HepG2 (cell line): ENCODE results near the gene ZBTB14. TPM values are rescaled to one million over a fixed set of nuclear protein-coding genes. Genes with fewer than 3 reads are reported as not detected.

Experiments used
- ATAC-seq: fragments of 200-7000 bp; cut with Tn5 transposase; 3 replicates; pipeline ENCODE4 v1.9.1; 2020; ENCODE audit warnings: mild to moderate bottlenecking, moderate library complexity
- BruUV-seq: library from RNA; stranded (reverse); fragments of 400-500 nt; replicated peaks from 2 replicates; lab custom pipeline; 2021; lab: Mats Ljungman, UMichigan
- CTCF ChIA-PET: fragments of 300-600 bp; formaldehyde crosslinking; extraction: SDS; loops from one replicate; lab custom pipeline; 2021; ENCODE audit warnings: low total read pairs, inconsistent platforms, low intra/inter-chr PET ratio; lab: Yijun Ruan, JAX
- POLR2A ChIA-PET: fragments of 350-600 bp; sonication (Branson Sonifier 250); formaldehyde crosslinking; loops from one replicate; lab custom pipeline; 2020; ENCODE audit warnings: antibody characterized with exemption, inconsistent platforms; lab: Yijun Ruan, JAX
- DNase-seq: peaks from one replicate; pipeline ENCODE4 v3.0.0-alpha.2; 2015; ENCODE audit warnings: low spot score
- FAIRE-seq: peaks from 3 replicates; lab custom pipeline; 2011; peaks lifted over from hg19 to GRCh38; lab: Jason Lieb, UNC
- H2AFZ ChIP-seq: one replicate; pipeline ENCODE4 v1.6.1; 2011; ENCODE audit warnings: low read length, inconsistent platforms
- H3K27ac ChIP-seq: fragments of 300-600 bp; 3 replicates; pipeline ENCODE4 v1.8.0; 2011; ENCODE audit warnings: mixed run types, mild to moderate bottlenecking, mixed read lengths, low read length, inconsistent platforms; ENCODE audit not compliant: insufficient read depth; ENCODE audit errors: extremely low read length
- H3K27me3 ChIP-seq, 2 experiments: fragments of 200-600 bp in 1 of 2; 2 replicates in 1 of 2; 3 replicates in 1 of 2; pipeline versions ENCODE4 v1.6.0 to v1.8.0; 2011; ENCODE audit warnings: low read length in 2 of 2, mild to moderate bottlenecking in 2 of 2, moderate library complexity in 2 of 2, inconsistent platforms in 1 of 2; ENCODE audit not compliant: insufficient read depth in 2 of 2, control insufficient read depth in 1 of 2
- H3K36me3 ChIP-seq, 2 experiments: fragments of 200-600 bp in 1 of 2; replicated peaks in 1 of 2; 2 replicates in 1 of 2; 3 replicates in 1 of 2; pipeline versions ENCODE4 v1.5.1 to v1.8.0; 2011; ENCODE audit warnings: low read length in 2 of 2, inconsistent platforms in 1 of 2; ENCODE audit not compliant: insufficient read depth in 2 of 2, control insufficient read depth in 1 of 2
- H3K4me1 ChIP-seq: 2 replicates; pipeline ENCODE4 v1.5.1; 2012; ENCODE audit warnings: low read length, inconsistent platforms; ENCODE audit not compliant: insufficient read depth
- H3K4me2 ChIP-seq: 2 replicates; pipeline ENCODE4 v1.6.0; 2011; ENCODE audit warnings: low read depth, low read length, inconsistent platforms
- H3K4me3 ChIP-seq, 3 experiments: fragments of 200-600 bp in 1 of 3; sonication (generic), shearing (Covaris generic) in 1 of 3; replicated peaks in 1 of 3; 2 replicates each; pipeline ENCODE4 v1.5.1; 2011 to 2016; ENCODE audit warnings: low read length in 3 of 3, inconsistent platforms in 2 of 3, low read depth in 2 of 3, mild to moderate bottlenecking in 2 of 3, control low read depth in 1 of 3, mixed read lengths in 1 of 3; ENCODE audit not compliant: insufficient read depth in 1 of 3
- H3K79me2 ChIP-seq: one replicate; pipeline ENCODE4 v1.6.1; 2011; ENCODE audit warnings: low read length, inconsistent platforms; ENCODE audit not compliant: insufficient read depth
- H3K9ac ChIP-seq: 2 replicates; pipeline ENCODE4 v1.6.0; 2011; ENCODE audit warnings: mild to moderate bottlenecking, low read depth, low read length, inconsistent platforms; ENCODE audit not compliant: insufficient read depth
- H3K9me3 ChIP-seq: 2 replicates; pipeline ENCODE4 v1.5.1; 2012; ENCODE audit warnings: mild to moderate bottlenecking, low read length
- H4K20me1 ChIP-seq: 2 replicates; pipeline ENCODE4 v1.6.0; 2011; ENCODE audit warnings: inconsistent platforms, mild to moderate bottlenecking, low read length, moderate library complexity; ENCODE audit not compliant: insufficient read depth
- CEBPB ChIP-seq: IDR thresholded peaks from 2 replicates; pipeline ENCODE4 v1.6.1; 2011; ENCODE audit warnings: low read depth, low read length, improper control_type of control experiment, borderline replicate concordance
- CEBPG ChIP-seq: IDR thresholded peaks from 2 replicates; pipeline ENCODE4 v1.6.1; 2016
- DDIT3 ChIP-seq: sonication (generic); formaldehyde crosslinking; IDR thresholded peaks from 2 replicates; pipeline ENCODE4 v1.4.0; 2020; ENCODE audit warnings: mild to moderate bottlenecking, missing genetic modification reagents
- GATAD2A ChIP-seq: IDR thresholded peaks from 2 replicates; pipeline ENCODE4 v1.6.1; 2016
- KDM5A ChIP-seq: fragments of 200-600 bp; sonication (generic); IDR thresholded peaks from 2 replicates; pipeline ENCODE4 v1.7.0; 2018; ENCODE audit warnings: antibody characterized with exemption, mild to moderate bottlenecking, low read length, borderline replicate concordance
- MAFK ChIP-seq, 2 experiments: IDR thresholded peaks in 1 of 2; conservative IDR thresholded peaks in 1 of 2; 2 replicates each; pipeline ENCODE4 v1.6.1; 2011; ENCODE audit warnings: improper control_type of control experiment in 2 of 2, low read length in 2 of 2
- SIX1 ChIP-seq: sonication (generic); formaldehyde crosslinking; IDR thresholded peaks from 2 replicates; pipeline ENCODE4 v1.4.0; 2020; ENCODE audit warnings: missing genetic modification reagents, borderline replicate concordance
- ZKSCAN5 ChIP-seq: sonication (generic); formaldehyde crosslinking; IDR thresholded peaks from 2 replicates; pipeline ENCODE4 v1.5.1; 2020; ENCODE audit warnings: mild to moderate bottlenecking, missing genetic modification reagents
- ZNF225 ChIP-seq: sonication (generic); formaldehyde crosslinking; IDR thresholded peaks from 2 replicates; pipeline ENCODE4 v1.4.0; 2020; ENCODE audit warnings: mild to moderate bottlenecking, missing genetic modification reagents
- ZNF317 ChIP-seq: sonication (generic); formaldehyde crosslinking; IDR thresholded peaks from 2 replicates; pipeline ENCODE4 v1.5.0; 2020; ENCODE audit warnings: mild to moderate bottlenecking, missing genetic modification reagents
- ZNF589 ChIP-seq: sonication (generic); formaldehyde crosslinking; conservative IDR thresholded peaks from 2 replicates; pipeline ENCODE4 v1.8.0; 2022; ENCODE audit warnings: mild to moderate bottlenecking, moderate library complexity, missing genetic modification reagents
- WGBS: methylation state at CpG from one replicate; pipeline ENCODE4 v1.1.6; 2017; ENCODE audit warnings: low lambda C conversion rate; 5-methylcytosine and 5-hydroxymethylcytosine counted together
- in situ Hi-C: cut with HindIII; loops from 2 replicates; pipeline ENCODE4 v1.10.0; 2017; ENCODE audit warnings: low pct_unique_long_range_greater_than_20kb; ENCODE audit not compliant: extremely low pct_ligation_motif_present
- intact Hi-C: fragments of 100-400 bp; cut with micrococcal nuclease; formaldehyde crosslinking; loops from one replicate; pipeline ENCODE4 v1.10.0; 2022; ENCODE audit not compliant: unreplicated experiment
- polyA plus RNA-seq, 8 experiments: library from polyadenylated mRNA; depleted of rRNA in 3 of 8; stranded (reverse) in 7 of 8; unstranded in 1 of 8; fragments of >200 nt; fragmentation: Illumina TruSeq in 4 of 8; extraction: Trizol in 4 of 8; gene quantifications; 2 replicates each; pipeline versions ENCODE4 v1.2.1 to v1.2.3, GENCODE V29; 2011 to 2016; ENCODE audit warnings: low read depth in 4 of 8, missing spikeins in 1 of 8, mixed read lengths in 1 of 8; ENCODE audit not compliant: insufficient read depth in 1 of 8
- total RNA-seq, 5 experiments: library from RNA; depleted of rRNA; stranded (reverse); fragments of >200 nt; fragmentation: Illumina TruSeq; extraction: Trizol; gene quantifications; 2 replicates each; pipeline ENCODE4 v1.2.3, GENCODE V29; 2016; ENCODE audit warnings: low read depth in 1 of 5

ZBTB14 gene
- total and polyA plus RNA-seq, 2 of the 13 experiments (the other 11 are each of a cell fraction or from before 2014, with no cell fraction given): 8.0 to 14.4 TPM

GRCh38 chr18:5311301-5311989, 15.9 kb upstream of the ZBTB14 start (continued):
- peak; percentile 75 to 92 for TF ChIP-seq MAFK (conservative IDR thresholded peaks at IDR 0.05 in 1 of 2, IDR thresholded peaks at IDR 0.05 in 1 of 2; ENCODE audit: low read length in 2 of 2)
- TF ChIP-seq ZNF589 (CRISPR knock-in tag): no peak
- no peak for TF ChIP-seq ZNF225 (CRISPR knock-in tag)
- TF ChIP-seq SIX1 (CRISPR knock-in tag): no peak
- TF ChIP-seq, all 625 proteins: peak for 2

GRCh38 chr18:5309888-5310470, 14.5 kb upstream of the ZBTB14 start:
- ATAC-seq: peak; percentile 38; the same call in 2 of the 3 replicates

More at GRCh38 chr18:5309888-5310470, 14.5 kb upstream of the ZBTB14 start:
- POLR2A ChIA-PET: interaction anchor here (1.0 kb wide), 1 partner anchor 11 kb away, joined by 4 read pairs; no protein-coding TSS in a partner anchor
- FAIRE-seq (no peak), DNase-seq (no peak)
- peak overlapping the region in 1 of 3 experiments; percentile 3; a peak in 1 of 6 replicates for H3K4me3 ChIP-seq
- WGBS: 27% methylated on average over 5 of the region's 5 CpGs
- H3K27ac ChIP-seq: no peak overlapping the region
- intact Hi-C loops: no loop called here
- peak overlapping the region; percentile 62 for H2AFZ ChIP-seq
- peaks cover 27% of the 10 kb centered on the region for H3K4me1 ChIP-seq
- no peaks in the 10 kb centered on the region for H3K36me3 ChIP-seq
- no peak for TF ChIP-seq ZKSCAN5
- TF ChIP-seq DDIT3 (CRISPR knock-in tag): no peak
- TF ChIP-seq KDM5A: no peak
- peak; percentile 55 for TF ChIP-seq CEBPB
- TF ChIP-seq ZNF317: no peak
- no peak for TF ChIP-seq GATAD2A (CRISPR knock-in tag)
- TF ChIP-seq CEBPG (CRISPR knock-in tag): peak; percentile 44
- TF ChIP-seq, all 625 proteins: peak for 2
- H3K4me2 ChIP-seq: peak overlapping the region; percentile 65
- BruUV-seq: no TSS peak
- CTCF ChIA-PET: no interaction called here
- in situ Hi-C loops: no loop called here
- H3K9ac ChIP-seq: no peak overlapping the region
- H4K20me1 ChIP-seq: no peaks in the 10 kb centered on the region
- no peaks in the 10 kb centered on the region for H3K79me2 ChIP-seq
- H3K9me3 ChIP-seq: no peaks in the 10 kb centered on the region
- H3K27me3 ChIP-seq: no peaks in the 10 kb centered on the region
